Liver (tissue), 9 donors: Measurements from ENCODE around the gene RELA. TPM values are rescaled to one million over a fixed set of nuclear protein-coding genes. Genes with fewer than 3 reads are reported as not detected.
A peak's percentile ranks its signal among the peaks of the same experiment; 100 is the strongest.

Experiments
- DNase-seq: peaks from one replicate; pipeline ENCODE4 v3.0.0-alpha.2; 2017; ENCODE audit warnings: low spot score
- H3K27ac ChIP-seq, 2 donors: one replicate each; pipeline ENCODE4 v1.7.0; 2013; ENCODE audit warnings: inconsistent platforms in 2 of 2, low read length in 2 of 2, control low read depth in 1 of 2, low read depth in 1 of 2, mild to moderate bottlenecking in 1 of 2
- H3K27me3 ChIP-seq, 4 donors: one replicate each; pipeline versions ENCODE4 v1.6.1 to v1.7.0; 2013; ENCODE audit warnings: low read length in 3 of 4, inconsistent platforms in 1 of 4, mild to moderate bottlenecking in 1 of 4, moderate library complexity in 1 of 4; ENCODE audit not compliant: control insufficient read depth in 4 of 4, insufficient read depth in 4 of 4
- H3K36me3 ChIP-seq, 4 donors: one replicate each; pipeline versions ENCODE4 v1.6.1 to v1.7.0; 2013; ENCODE audit warnings: low read length in 3 of 4, mild to moderate bottlenecking in 3 of 4, low read depth in 1 of 4, moderate library complexity in 1 of 4; ENCODE audit not compliant: control insufficient read depth in 4 of 4, insufficient read depth in 3 of 4
- H3K4me1 ChIP-seq, 4 donors: one replicate each; pipeline versions ENCODE4 v1.6.1 to v1.7.0; 2013; ENCODE audit warnings: low read length in 3 of 4, mild to moderate bottlenecking in 3 of 4, moderate library complexity in 1 of 4; ENCODE audit not compliant: control insufficient read depth in 4 of 4, insufficient read depth in 4 of 4
- H3K4me3 ChIP-seq, 3 donors: one replicate each; pipeline versions ENCODE4 v1.6.1 to v1.7.0; 2013; ENCODE audit warnings: low read length in 3 of 3, control low read depth in 1 of 3, low read depth in 1 of 3, mild to moderate bottlenecking in 1 of 3
- H3K9ac ChIP-seq, 2 donors: one replicate each; pipeline ENCODE4 v1.7.0; 2013; ENCODE audit warnings: low read length in 2 of 2, mild to moderate bottlenecking in 2 of 2, moderate library complexity in 2 of 2, control low read depth in 1 of 2, low read depth in 1 of 2
- H3K9me3 ChIP-seq, 4 donors: one replicate each; pipeline versions ENCODE4 v1.6.1 to v1.7.0; 2013; ENCODE audit warnings: low read length in 3 of 4; ENCODE audit not compliant: control insufficient read depth in 4 of 4
- EGR1 ChIP-seq, 2 donors: IDR thresholded peaks; 2 replicates each; pipeline ENCODE4 v1.6.1; 2016 to 2018; ENCODE audit warnings: antibody characterized with exemption in 2 of 2, low read depth in 2 of 2
- FOXA1 ChIP-seq: IDR thresholded peaks from 2 replicates; pipeline ENCODE4 v1.6.1; 2016; ENCODE audit warnings: antibody characterized with exemption
- FOXA2 ChIP-seq: IDR thresholded peaks from 2 replicates; pipeline ENCODE4 v1.6.1; 2016; ENCODE audit warnings: antibody characterized with exemption
- GABPA ChIP-seq, 2 donors: IDR thresholded peaks in 1 of 2; conservative IDR thresholded peaks in 1 of 2; 2 replicates each; pipeline ENCODE4 v1.6.1; 2016; ENCODE audit warnings: antibody characterized with exemption in 2 of 2, mild to moderate bottlenecking in 1 of 2, moderate library complexity in 1 of 2
- HNF4G ChIP-seq: IDR thresholded peaks from 2 replicates; pipeline ENCODE4 v1.6.1; 2016; ENCODE audit warnings: antibody characterized with exemption
- JUND ChIP-seq, 2 donors: IDR thresholded peaks; 2 replicates each; pipeline ENCODE4 v1.6.1; 2016; ENCODE audit warnings: antibody characterized with exemption in 2 of 2
- NR2F2 ChIP-seq: IDR thresholded peaks from 2 replicates; pipeline ENCODE4 v1.6.1; 2016; ENCODE audit warnings: antibody characterized with exemption
- RAD21 ChIP-seq, 2 donors: IDR thresholded peaks; 2 replicates each; pipeline ENCODE4 v1.6.1; 2016; ENCODE audit warnings: antibody characterized with exemption in 2 of 2, mild to moderate bottlenecking in 2 of 2
- RXRA ChIP-seq, 2 donors: IDR thresholded peaks; 2 replicates each; pipeline ENCODE4 v1.6.1; 2017 to 2018; ENCODE audit warnings: antibody characterized with exemption in 2 of 2, mild to moderate bottlenecking in 1 of 2
- SP1 ChIP-seq: IDR thresholded peaks from 2 replicates; pipeline ENCODE4 v1.6.1; 2018; ENCODE audit warnings: antibody characterized with exemption, mild to moderate bottlenecking
- YY1 ChIP-seq: IDR thresholded peaks from 2 replicates; pipeline ENCODE4 v1.6.1; 2016; ENCODE audit warnings: antibody characterized with exemption, mild to moderate bottlenecking
- WGBS: extraction: QIAGEN DNeasy Blood & Tissue Kit; methylation state at CpG from one replicate; pipeline ENCODE4 v1.1.7; 2013; 5-methylcytosine and 5-hydroxymethylcytosine counted together
- polyA plus RNA-seq, 2 donors: library from polyadenylated mRNA; stranded (reverse) in 1 of 2; unstranded in 1 of 2; fragments of 200-250 nt in 1 of 2; fragments of >200 nt in 1 of 2; fragmentation: Nextera tagmentation in 1 of 2; extraction: Ambion mirVana in 1 of 2; gene quantifications; one replicate each; pipeline versions ENCODE4 v1.2.1 to v1.2.3, GENCODE V29; 2013 to 2015
- total RNA-seq, 2 donors: library from RNA; depleted of rRNA; stranded (reverse); fragments of >200 nt; gene quantifications; one replicate each; pipeline ENCODE4 v1.2.3, GENCODE V29; 2014
- TF ChIP-seq, protein P1 (sequence below): fragments of 150-350 bp; IDR thresholded peaks from 2 replicates; pipeline ENCODE4 v1.5.1; 2017; ENCODE audit warnings: improper control_type of control experiment, low read depth, low read length; ENCODE audit not compliant: missing input control
- TF ChIP-seq, protein P2 (sequence below): IDR thresholded peaks from 2 replicates; pipeline ENCODE4 v1.6.1; 2016; ENCODE audit warnings: antibody characterized with exemption
- TF ChIP-seq, protein P3 (sequence below): IDR thresholded peaks from 2 replicates; pipeline ENCODE4 v1.6.1; 2016; ENCODE audit warnings: antibody characterized with exemption
- TF ChIP-seq, protein P4 (sequence below): IDR thresholded peaks from 2 replicates; pipeline ENCODE4 v1.6.1; 2016; ENCODE audit warnings: antibody characterized with exemption, mild to moderate bottlenecking
- TF ChIP-seq, protein P5 (sequence below): IDR thresholded peaks from 2 replicates; pipeline ENCODE4 v1.6.1; 2016; ENCODE audit warnings: antibody characterized with exemption
- donor health status: healthy.
- donor health status: healthy.
- donor health status: healthy.
- donor health status: healthy.
- donor health status: healthy.

RELA gene
- total and polyA plus RNA-seq, 4 donors, result 11.1 to 30.7 (median 22.0) TPM

DNA sequence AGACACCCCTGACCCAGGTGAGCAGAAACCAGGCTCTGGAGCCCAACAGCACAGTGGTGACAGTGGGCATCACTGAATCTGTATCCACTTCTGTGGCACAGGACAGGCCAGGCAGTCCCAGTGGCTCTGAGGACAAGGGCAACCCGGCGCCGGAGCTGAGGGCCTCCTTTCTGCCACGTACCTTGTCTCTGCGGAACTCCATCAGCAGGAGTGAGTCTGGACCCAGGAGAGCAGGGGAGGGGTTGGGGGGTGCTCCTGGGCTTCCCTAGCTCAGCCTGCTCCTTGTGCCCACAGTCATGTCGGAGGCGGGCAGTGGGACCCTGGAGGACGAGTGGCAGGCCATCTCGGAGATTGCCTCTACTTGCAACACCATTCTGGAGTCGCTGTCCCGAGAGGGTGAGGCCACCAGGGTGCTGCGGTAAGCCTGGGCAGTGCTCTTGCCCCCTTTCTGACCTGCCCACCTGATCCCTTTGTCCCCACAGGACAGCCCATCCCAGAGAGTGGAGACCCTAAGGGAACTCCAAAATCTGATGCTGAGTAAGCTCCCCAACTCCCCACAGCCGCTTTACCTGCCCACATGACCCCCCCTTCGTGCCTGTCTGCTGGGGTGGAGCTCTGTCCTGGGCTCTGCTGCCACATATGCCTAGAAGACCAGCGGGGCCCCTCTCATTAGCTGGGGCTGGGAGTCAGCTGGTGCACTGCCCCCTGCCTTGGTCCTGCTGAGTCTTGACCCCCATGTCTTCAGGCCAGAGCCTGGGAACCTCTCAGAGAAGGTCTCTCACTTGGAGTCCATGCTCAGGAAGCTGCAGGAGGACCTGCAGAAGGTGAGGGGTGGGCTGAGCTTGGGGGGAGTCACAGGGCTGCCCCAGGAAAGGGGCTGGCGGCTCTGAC, 12.8 kb downstream of the RELA start:
- H3K9ac ChIP-seq, result no peak overlapping the region
- H3K4me3 ChIP-seq, result no peak overlapping the region
- peaks cover 1 to 13% (median 11%) of the 10 kb centered on the region in 4 donors for H3K36me3 ChIP-seq
- peaks cover 33 to 60% (median 45%) of the 10 kb centered on the region in 4 donors for H3K4me1 ChIP-seq
- H3K27me3 ChIP-seq, result no peaks in the 10 kb centered on the region
- no peak overlapping the region for H3K27ac ChIP-seq
- 87% methylated on average over 16 of the region's 16 CpGs for WGBS
- H3K9me3 ChIP-seq, result no peaks in the 10 kb centered on the region
- no peak for DNase-seq
- TF ChIP-seq, protein P1, sequence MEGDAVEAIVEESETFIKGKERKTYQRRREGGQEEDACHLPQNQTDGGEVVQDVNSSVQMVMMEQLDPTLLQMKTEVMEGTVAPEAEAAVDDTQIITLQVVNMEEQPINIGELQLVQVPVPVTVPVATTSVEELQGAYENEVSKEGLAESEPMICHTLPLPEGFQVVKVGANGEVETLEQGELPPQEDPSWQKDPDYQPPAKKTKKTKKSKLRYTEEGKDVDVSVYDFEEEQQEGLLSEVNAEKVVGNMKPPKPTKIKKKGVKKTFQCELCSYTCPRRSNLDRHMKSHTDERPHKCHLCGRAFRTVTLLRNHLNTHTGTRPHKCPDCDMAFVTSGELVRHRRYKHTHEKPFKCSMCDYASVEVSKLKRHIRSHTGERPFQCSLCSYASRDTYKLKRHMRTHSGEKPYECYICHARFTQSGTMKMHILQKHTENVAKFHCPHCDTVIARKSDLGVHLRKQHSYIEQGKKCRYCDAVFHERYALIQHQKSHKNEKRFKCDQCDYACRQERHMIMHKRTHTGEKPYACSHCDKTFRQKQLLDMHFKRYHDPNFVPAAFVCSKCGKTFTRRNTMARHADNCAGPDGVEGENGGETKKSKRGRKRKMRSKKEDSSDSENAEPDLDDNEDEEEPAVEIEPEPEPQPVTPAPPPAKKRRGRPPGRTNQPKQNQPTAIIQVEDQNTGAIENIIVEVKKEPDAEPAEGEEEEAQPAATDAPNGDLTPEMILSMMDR, result no peak
- TF ChIP-seq, protein P2, sequence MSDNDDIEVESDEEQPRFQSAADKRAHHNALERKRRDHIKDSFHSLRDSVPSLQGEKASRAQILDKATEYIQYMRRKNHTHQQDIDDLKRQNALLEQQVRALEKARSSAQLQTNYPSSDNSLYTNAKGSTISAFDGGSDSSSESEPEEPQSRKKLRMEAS, result no peak
- TF ChIP-seq GABPA (IDR thresholded peaks at IDR 0.05 in 1 of 2, conservative IDR thresholded peaks at IDR 0.05 in 1 of 2), result no peak
- TF ChIP-seq, protein P3, sequence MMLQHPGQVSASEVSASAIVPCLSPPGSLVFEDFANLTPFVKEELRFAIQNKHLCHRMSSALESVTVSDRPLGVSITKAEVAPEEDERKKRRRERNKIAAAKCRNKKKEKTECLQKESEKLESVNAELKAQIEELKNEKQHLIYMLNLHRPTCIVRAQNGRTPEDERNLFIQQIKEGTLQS, result no peak
- TF ChIP-seq FOXA2, result no peak
- no peak for TF ChIP-seq RAD21 (IDR thresholded peaks at IDR 0.05)
- TF ChIP-seq SP1, result no peak
- TF ChIP-seq, protein P4, sequence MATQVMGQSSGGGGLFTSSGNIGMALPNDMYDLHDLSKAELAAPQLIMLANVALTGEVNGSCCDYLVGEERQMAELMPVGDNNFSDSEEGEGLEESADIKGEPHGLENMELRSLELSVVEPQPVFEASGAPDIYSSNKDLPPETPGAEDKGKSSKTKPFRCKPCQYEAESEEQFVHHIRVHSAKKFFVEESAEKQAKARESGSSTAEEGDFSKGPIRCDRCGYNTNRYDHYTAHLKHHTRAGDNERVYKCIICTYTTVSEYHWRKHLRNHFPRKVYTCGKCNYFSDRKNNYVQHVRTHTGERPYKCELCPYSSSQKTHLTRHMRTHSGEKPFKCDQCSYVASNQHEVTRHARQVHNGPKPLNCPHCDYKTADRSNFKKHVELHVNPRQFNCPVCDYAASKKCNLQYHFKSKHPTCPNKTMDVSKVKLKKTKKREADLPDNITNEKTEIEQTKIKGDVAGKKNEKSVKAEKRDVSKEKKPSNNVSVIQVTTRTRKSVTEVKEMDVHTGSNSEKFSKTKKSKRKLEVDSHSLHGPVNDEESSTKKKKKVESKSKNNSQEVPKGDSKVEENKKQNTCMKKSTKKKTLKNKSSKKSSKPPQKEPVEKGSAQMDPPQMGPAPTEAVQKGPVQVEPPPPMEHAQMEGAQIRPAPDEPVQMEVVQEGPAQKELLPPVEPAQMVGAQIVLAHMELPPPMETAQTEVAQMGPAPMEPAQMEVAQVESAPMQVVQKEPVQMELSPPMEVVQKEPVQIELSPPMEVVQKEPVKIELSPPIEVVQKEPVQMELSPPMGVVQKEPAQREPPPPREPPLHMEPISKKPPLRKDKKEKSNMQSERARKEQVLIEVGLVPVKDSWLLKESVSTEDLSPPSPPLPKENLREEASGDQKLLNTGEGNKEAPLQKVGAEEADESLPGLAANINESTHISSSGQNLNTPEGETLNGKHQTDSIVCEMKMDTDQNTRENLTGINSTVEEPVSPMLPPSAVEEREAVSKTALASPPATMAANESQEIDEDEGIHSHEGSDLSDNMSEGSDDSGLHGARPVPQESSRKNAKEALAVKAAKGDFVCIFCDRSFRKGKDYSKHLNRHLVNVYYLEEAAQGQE, result no peak
- no peak for TF ChIP-seq YY1

DNA sequence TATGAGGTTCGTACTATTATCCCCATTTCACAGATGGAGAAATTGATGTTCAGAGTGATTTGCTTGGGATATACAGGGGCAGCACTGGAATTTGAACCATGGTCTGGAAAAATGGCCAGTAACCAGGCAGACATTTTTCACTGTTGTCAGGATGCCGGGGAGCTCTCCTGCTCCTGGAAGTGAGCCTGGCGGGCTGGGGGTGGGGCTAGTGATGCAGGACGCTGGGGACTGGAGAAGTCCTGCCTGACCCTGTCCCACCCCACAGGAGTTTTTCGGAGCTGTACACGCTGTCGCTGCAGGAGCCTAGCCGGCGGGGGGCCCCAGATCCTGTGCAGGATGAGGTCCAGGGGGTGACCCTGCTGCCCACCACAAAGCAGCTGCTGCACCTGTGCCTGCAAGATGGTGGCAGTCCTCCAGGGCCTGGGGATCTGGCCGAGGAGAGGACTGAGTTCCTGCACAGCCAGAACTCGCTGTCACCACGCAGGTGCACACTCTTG, 13.7 kb downstream of the RELA start:
- H3K9me3 ChIP-seq, result no peaks in the 10 kb centered on the region
- WGBS, result 55% methylated on average over 12 of the region's 12 CpGs
- H3K4me1 ChIP-seq, result peaks cover 26 to 52% (median 38%) of the 10 kb centered on the region in 4 donors
- H3K27me3 ChIP-seq, result no peaks in the 10 kb centered on the region
- no peak for DNase-seq
- no peak overlapping the region for H3K4me3 ChIP-seq
- H3K27ac ChIP-seq, result no peak overlapping the region
- no peak overlapping the region for H3K9ac ChIP-seq
- peaks cover 0 to 10% (median 6%) of the 10 kb centered on the region in 4 donors for H3K36me3 ChIP-seq
- TF ChIP-seq, protein P2, result no peak
- TF ChIP-seq RAD21 (IDR thresholded peaks at IDR 0.05) (no peak), NR2F2 (no peak), HNF4G (no peak), EGR1 (IDR thresholded peaks at IDR 0.05; ENCODE audit: low read depth in 2 of 2) (no peak), SP1 (peak; percentile 33), GABPA (IDR thresholded peaks at IDR 0.05 in 1 of 2, conservative IDR thresholded peaks at IDR 0.05 in 1 of 2) (no peak), RXRA (IDR thresholded peaks at IDR 0.05) (peak in 1 of 2 donors; percentile 14), FOXA1 (no peak), JUND (IDR thresholded peaks at IDR 0.05) (no peak), YY1 (peak; percentile 78)
- TF ChIP-seq, protein P5, sequence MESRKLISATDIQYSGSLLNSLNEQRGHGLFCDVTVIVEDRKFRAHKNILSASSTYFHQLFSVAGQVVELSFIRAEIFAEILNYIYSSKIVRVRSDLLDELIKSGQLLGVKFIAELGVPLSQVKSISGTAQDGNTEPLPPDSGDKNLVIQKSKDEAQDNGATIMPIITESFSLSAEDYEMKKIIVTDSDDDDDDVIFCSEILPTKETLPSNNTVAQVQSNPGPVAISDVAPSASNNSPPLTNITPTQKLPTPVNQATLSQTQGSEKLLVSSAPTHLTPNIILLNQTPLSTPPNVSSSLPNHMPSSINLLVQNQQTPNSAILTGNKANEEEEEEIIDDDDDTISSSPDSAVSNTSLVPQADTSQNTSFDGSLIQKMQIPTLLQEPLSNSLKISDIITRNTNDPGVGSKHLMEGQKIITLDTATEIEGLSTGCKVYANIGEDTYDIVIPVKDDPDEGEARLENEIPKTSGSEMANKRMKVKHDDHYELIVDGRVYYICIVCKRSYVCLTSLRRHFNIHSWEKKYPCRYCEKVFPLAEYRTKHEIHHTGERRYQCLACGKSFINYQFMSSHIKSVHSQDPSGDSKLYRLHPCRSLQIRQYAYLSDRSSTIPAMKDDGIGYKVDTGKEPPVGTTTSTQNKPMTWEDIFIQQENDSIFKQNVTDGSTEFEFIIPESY, result no peak
- TF ChIP-seq, protein P1, result no peak
- TF ChIP-seq, protein P3, result no peak
